Activated CD4-positive, CD25-positive, alpha-beta regulatory T cell treated with anti-CD3 and anti-CD28 coated beads, Interleukin-2, amount 50 U/mL, for 24 hours (primary cell): ENCODE results near the gene CA4.
"Not testable (repeated sequence)": the region's sequence is repeated elsewhere in the genome, so short reads cannot be mapped to it uniquely, and the experiment has no call there.

Experiments
- ATAC-seq, 2 donors: fragments of 150-1000 bp; cut with Tn5 transposase; one replicate each; pipeline ENCODE4 v1.10.0; 2021; ENCODE audit warnings: mild to moderate bottlenecking in 1 of 2, moderate library complexity in 1 of 2

The CA4 gene

DNA sequence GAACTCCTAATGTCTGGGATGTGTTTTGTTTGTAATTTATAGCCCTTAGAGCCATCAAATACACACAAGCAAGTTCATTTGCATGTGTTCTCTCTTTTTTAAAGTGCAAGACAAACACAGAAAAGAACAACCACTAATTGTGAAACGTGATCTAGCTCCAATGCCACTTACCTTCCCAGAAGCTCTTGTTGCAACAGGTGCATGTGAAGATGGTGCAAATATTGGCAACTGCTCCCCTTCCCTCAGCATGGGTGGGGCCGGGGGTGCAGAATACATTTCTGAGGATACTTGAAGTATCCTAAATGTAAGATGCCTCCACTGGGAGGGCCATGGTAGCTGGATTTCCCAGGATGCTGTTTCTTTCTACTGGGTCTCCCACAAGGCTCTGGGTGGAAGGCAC is 28.4 kb downstream of the CA4 start:
- not testable (repeated sequence) for ATAC-seq

DNA sequence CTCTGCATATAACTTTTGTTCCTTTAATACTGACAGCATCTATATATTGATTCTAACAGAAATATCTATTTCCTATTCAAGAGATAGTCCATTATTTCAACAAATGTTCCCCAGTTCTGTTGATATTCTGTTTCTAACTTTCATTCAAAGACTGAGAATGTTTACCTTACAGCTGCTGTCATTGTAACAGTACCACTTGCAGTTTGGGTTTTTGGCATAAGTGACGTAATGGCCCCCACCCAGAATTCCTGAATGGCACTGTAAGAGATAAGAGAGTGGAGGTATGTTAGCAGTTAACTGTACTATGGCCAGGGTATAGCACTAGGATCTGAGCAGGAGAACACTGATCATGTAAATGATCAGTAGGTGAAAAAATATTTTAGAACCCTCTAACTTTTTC is 30.6 kb downstream of the CA4 start:
- not testable (repeated sequence) for ATAC-seq

DNA sequence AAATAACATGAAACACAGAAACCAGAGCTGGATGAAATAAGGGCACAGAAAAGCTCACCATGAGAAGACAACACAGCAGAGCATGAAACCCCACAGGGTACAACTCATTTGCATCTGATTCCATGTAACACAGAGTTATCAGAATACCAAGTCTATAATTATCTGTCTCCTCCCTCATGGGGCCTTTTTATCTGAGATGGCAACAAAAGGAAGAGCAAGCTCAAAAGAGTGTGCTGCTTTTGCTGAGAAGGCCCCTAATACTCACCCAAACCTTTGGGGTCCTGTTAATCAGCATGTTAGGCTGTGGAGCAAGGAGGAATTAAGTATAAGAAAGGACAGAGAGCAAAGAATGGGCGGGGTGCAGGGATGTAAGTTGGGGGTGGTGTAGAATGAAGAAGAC is 36.6 kb downstream of the CA4 start:
- not testable (repeated sequence) for ATAC-seq

DNA sequence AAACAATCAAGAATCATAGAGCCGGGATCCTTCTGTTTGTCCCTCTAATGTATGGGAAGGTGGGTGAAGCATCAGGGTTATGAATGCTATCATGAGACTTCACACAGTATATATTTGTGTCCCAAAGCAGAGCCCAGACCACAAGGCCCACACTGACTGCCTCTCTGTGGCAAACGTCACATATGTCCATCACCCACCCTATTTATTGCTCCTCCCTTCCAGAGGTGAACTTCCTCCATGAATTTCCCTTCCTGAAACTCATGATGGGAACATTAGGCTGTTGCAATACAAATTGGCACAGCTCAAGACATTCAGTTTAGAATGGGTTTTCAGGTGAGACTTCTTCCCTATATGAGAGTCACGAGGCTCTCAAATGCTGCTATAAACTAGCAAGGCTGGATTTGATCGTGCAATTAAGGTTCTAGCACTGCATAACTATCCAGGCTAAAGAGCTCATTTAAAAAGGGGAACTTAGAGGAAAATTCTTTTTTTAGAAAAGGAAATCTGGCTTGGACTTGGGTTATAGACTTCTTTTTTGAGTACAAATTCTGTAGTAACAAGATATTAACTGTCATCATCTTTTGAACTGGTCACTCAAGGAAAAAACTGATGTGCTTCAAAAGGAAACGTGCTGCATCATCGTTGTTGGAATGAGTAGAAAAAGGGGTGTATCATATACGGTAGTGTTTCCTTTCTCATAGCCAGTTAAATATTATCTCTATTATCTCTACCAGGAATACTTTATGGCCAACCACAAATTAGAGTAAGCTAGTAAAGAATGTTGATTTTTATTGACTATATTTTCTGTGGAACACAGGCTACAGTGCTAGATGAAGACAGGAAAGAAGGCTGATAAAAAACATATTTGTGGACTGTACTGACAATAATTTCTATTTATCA is 37.3 kb downstream of the CA4 start:
- ATAC-seq = not testable (repeated sequence)

DNA sequence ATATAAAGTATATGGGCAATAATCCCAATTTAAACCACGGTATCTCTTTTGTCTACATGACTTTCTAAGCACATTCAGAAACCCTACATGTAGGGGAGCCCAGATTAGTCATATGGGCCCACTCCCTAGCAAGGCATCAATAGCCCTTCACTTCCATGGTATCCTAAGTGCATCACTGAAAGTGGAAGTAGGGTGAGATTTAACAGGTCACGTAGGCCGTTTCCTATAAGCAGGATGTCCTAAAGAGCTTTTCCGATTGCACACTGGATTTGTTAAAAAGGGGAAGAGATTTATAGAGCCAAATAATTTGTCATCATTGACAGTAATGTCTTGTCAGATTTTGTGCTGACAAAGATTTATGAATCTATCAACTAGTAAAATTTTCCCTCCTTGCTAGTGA is 39.0 kb downstream of the CA4 start:
- no peak for ATAC-seq

DNA sequence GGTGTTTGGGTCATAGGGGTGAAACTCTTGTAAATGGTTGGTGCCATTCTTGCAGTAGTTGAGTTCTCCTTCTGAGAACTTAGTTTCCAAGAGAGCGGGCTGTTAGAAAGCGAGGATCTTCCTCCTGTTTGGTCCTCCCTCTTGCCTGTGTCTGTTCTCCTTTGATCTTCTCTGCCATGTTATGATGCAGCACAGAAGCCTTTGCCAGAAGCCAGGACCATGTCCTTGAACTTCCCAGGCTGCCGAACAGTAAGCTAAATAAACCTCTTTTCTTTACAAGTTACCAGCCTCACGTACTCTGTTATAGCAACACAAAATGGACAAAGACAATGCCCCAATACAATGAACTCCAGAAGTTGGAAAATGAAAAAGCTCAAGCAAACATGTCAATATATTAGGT is 40.3 kb downstream of the CA4 start:
- not testable (repeated sequence) for ATAC-seq

DNA sequence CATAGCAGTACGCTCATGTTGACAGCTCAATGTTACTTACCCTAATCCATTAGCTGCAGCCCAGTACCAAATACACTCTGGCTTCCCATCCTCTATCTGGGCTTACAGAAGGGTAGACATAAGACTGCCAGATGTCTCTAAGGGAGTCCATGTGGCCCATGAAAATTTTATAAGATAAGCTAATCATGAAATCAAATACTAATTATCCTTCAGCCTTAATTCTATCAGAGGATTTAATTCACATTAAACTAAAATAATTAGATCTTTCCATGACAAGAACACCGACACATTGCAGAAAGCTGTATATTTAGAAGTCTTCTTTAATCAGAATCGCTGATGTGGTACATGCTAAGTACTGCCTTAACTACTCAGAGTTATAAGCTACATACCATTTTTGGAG is 43.3 kb downstream of the CA4 start:
- ATAC-seq = not testable (repeated sequence)

DNA sequence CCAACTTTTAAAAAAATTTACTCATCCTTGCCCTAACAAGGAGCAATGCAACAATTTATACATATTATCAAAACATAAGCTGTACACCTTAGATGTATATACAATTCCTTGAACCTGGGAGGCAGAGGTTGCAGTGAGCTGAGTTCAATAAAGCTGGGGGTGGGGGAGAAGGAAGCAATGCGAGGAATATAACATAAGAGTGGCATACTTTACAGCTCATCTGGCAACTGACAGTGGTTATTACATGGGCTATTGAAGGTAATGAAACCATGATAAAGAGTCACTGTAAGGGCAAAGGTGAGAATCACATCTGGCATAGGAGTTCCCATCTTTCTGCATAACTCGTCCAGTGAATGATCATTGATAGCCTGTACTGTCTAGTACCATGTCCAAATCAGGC is 43.7 kb downstream of the CA4 start:
- no peak for ATAC-seq

DNA sequence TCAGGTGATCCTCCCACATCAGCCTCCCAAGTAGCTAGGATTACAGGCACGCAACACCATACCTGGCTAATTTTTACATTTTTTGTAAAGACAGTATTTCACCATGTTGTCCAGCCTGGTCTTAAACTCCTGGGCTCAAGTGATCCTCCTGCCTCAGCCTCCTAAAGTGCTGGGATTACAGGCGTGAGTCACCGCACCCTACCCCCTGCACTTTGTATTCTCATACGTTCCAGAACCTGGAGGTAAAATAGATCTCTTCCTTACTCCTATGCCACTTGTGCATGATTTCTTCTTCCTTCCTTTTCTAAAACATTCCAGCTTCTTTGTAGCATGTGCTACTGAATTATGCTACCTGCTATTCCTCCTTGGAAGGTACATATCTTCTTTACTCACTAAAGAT is 44.4 kb downstream of the CA4 start:
- not testable (repeated sequence) for ATAC-seq

DNA sequence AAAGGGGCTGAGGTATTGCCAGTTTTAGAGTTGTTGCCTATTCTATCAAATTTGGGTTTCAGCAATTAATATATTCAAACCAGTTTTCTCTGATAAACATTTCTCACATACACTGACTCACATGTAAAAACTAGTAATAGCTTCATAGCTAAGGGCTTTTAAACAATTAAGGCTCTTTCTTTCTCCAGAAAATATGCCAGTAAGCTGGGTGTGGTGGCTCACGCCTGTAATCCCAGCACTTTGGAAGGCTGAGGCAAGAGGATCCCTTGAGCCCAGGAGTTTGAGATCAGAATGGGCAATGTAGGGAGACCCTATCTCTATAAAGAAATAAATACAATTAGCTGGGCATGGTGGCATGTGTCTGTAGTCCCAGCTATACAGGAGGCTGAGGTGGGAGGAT is 48.9 kb downstream of the CA4 start:
- ATAC-seq = not testable (repeated sequence)

DNA sequence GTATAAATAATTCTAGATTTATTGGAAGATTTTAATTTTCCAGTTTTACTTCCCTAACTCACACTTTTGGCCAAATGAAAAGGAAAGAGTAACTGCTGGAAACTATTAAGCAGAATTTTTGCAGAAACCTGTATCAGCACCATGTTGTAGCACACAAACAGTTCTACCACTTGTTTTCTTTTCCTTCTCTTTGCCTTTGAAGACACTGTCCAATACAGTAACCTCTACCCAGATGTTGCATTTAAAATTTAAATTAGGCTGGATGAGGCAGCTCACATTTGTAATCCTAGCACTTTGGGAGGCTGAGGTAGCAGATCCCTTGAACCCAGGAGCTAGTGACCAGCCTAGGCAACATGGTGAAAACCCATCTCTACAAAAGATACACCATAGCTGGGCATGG is 56.0 kb downstream of the CA4 start:
- ATAC-seq = not testable (repeated sequence)

DNA sequence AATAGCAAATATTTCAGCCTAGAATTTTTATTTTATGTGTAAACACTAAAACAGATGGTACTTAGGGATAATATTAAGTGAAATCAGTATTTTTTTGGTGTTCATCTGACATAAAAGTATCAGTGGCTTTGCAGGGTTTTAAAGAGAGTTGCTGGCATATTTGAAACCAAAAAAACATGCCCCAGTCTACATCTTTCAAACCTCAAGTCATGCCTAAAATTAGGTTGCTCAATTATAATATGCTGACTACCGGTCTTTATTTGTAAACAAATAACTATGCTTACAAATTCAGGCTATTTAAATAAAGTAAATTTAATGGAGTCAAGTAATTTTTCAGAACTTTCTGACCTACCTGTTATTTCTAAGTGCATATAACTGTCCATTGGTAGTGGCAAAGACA is 58.5 kb downstream of the CA4 start:
- not testable (repeated sequence) for ATAC-seq
